ENCODE results near the gene PDE8A. TPM values are rescaled to one million over a fixed set of nuclear protein-coding genes. Genes with fewer than 3 reads are reported as not detected.

Gene PDE8A
- total RNA-seq, 2 experiments from 2014 or later = 28.3 to 32.3 TPM

GRCh38 chr15:85031086-85031943 is 49.7 kb downstream of the PDE8A start:
- Histone ChIP-seq H2AFZ (ENCODE audit: low read length) (no peak overlapping the region), H3K4me3 (ENCODE audit: low read depth, low read length, poor library complexity, severe bottlenecking) (no peak overlapping the region), H3K4me2 (ENCODE audit: low read length) (no peak overlapping the region), H3K27ac (ENCODE audit: low read depth, low read length, poor library complexity, severe bottlenecking) (no peak overlapping the region), H3K9me3 (ENCODE audit: low read length) (no peaks in the 10 kb centered on the region), H4K20me1 (ENCODE audit: insufficient read depth, low read length) (no peaks in the 10 kb centered on the region), H3K9me2 (ENCODE audit: insufficient read depth, low read length) (no peaks in the 10 kb centered on the region), H3K36me3 (ENCODE audit: insufficient read depth, low read length) (no peaks in the 10 kb centered on the region), H3K79me2 (ENCODE audit: insufficient read depth, low read depth, low read length) (no peaks in the 10 kb centered on the region), H3K4me1 (ENCODE audit: insufficient read depth, low read length, poor library complexity, severe bottlenecking) (no peaks in the 10 kb centered on the region)
- DNase-seq (ENCODE audit: low spot score) = no peak
- CTCF ChIA-PET (ENCODE audit: unreplicated experiment) = no interaction called here
- intact Hi-C loops (cut with micrococcal nuclease; ENCODE audit: unreplicated experiment) = no loop called here
- POLR2A ChIA-PET = interaction anchor here (1.0 kb wide), 1 partner anchor 9 kb away, joined by 4 read pairs; no protein-coding TSS in a partner anchor
- no TSS peak for BruUV-seq (replicated peaks)
- TF ChIP-seq EZH2phosphoT487 (IDR thresholded peaks at IDR 0.05; ENCODE audit: borderline replicate concordance, low read depth, low read length) (no peak), CTCF (conservative IDR thresholded peaks at IDR 0.05; ENCODE audit: low read length) (no peak)

- Histone ChIP-seq H3K36me3 (ENCODE audit: insufficient read depth, low read length) (no peaks in the 10 kb centered on the region), H3K4me2 (ENCODE audit: low read length) (no peak overlapping the region), H3K4me1 (ENCODE audit: insufficient read depth, low read length, poor library complexity, severe bottlenecking) (no peaks in the 10 kb centered on the region), H4K20me1 (ENCODE audit: insufficient read depth, low read length) (no peaks in the 10 kb centered on the region), H3K4me3 (ENCODE audit: low read depth, low read length, poor library complexity, severe bottlenecking) (no peak overlapping the region), H3K9me3 (ENCODE audit: low read length) (no peaks in the 10 kb centered on the region), H3K9me2 (ENCODE audit: insufficient read depth, low read length) (no peaks in the 10 kb centered on the region), H2AFZ (ENCODE audit: low read length) (no peak overlapping the region), H3K27ac (ENCODE audit: low read depth, low read length, poor library complexity, severe bottlenecking) (no peak overlapping the region), H3K79me2 (ENCODE audit: insufficient read depth, low read depth, low read length) (no peaks in the 10 kb centered on the region)
- no TSS peak for BruUV-seq (replicated peaks)
- DNase-seq (ENCODE audit: low spot score) = no peak
- ChIA-PET CTCF (ENCODE audit: unreplicated experiment) (no interaction called here), POLR2A (no interaction called here)
- intact Hi-C loops (cut with micrococcal nuclease; ENCODE audit: unreplicated experiment) = no loop called here
- TF ChIP-seq CTCF (conservative IDR thresholded peaks at IDR 0.05; ENCODE audit: low read length) (no peak), EZH2phosphoT487 (IDR thresholded peaks at IDR 0.05; ENCODE audit: borderline replicate concordance, low read depth, low read length) (no peak)
These were observed 50.4 kb downstream of the PDE8A start for GRCh38 chr15:85031944-85032558.

- POLR2A ChIA-PET = interaction anchor here (0.5 to 1.0 kb wide), 2 partner anchors 14 to 458 kb away, joined by 3 read pairs; no protein-coding TSS in a partner anchor
- Histone ChIP-seq H3K9me2 (ENCODE audit: insufficient read depth, low read length) (no peaks in the 10 kb centered on the region), H3K27ac (ENCODE audit: low read depth, low read length, poor library complexity, severe bottlenecking) (no peak overlapping the region), H3K4me1 (ENCODE audit: insufficient read depth, low read length, poor library complexity, severe bottlenecking) (no peaks in the 10 kb centered on the region), H3K4me2 (ENCODE audit: low read length) (no peak overlapping the region), H3K79me2 (ENCODE audit: insufficient read depth, low read depth, low read length) (no peaks in the 10 kb centered on the region), H3K36me3 (ENCODE audit: insufficient read depth, low read length) (no peaks in the 10 kb centered on the region), H4K20me1 (ENCODE audit: insufficient read depth, low read length) (no peaks in the 10 kb centered on the region), H3K4me3 (ENCODE audit: low read depth, low read length, poor library complexity, severe bottlenecking) (no peak overlapping the region), H2AFZ (ENCODE audit: low read length) (no peak overlapping the region), H3K9me3 (ENCODE audit: low read length) (no peaks in the 10 kb centered on the region)
- CTCF ChIA-PET (ENCODE audit: unreplicated experiment) = no interaction called here
- TF ChIP-seq EZH2phosphoT487 (IDR thresholded peaks at IDR 0.05; ENCODE audit: borderline replicate concordance, low read depth, low read length) (no peak), CTCF (conservative IDR thresholded peaks at IDR 0.05; ENCODE audit: low read length) (no peak)
- no peak for DNase-seq (ENCODE audit: low spot score)
- no TSS peak for BruUV-seq (replicated peaks)
- intact Hi-C loops (cut with micrococcal nuclease; ENCODE audit: unreplicated experiment) = no loop called here
These were observed 51.5 kb downstream of the PDE8A start for GRCh38 chr15:85033148-85033547.
